VCaP (cell line): ENCODE results near the gene FDX2.

ENCODE experiments used
- H3K27ac ChIP-seq: fragments of 450-650 bp; 2 replicates; pipeline ENCODE4 v1.5.1; 2017
- CTCF ChIP-seq: fragments of 450-650 bp; conservative IDR thresholded peaks from 2 replicates; pipeline ENCODE4 v1.5.1; 2017; ENCODE audit warnings: mild to moderate bottlenecking, moderate library complexity

The FDX2 gene

DNA sequence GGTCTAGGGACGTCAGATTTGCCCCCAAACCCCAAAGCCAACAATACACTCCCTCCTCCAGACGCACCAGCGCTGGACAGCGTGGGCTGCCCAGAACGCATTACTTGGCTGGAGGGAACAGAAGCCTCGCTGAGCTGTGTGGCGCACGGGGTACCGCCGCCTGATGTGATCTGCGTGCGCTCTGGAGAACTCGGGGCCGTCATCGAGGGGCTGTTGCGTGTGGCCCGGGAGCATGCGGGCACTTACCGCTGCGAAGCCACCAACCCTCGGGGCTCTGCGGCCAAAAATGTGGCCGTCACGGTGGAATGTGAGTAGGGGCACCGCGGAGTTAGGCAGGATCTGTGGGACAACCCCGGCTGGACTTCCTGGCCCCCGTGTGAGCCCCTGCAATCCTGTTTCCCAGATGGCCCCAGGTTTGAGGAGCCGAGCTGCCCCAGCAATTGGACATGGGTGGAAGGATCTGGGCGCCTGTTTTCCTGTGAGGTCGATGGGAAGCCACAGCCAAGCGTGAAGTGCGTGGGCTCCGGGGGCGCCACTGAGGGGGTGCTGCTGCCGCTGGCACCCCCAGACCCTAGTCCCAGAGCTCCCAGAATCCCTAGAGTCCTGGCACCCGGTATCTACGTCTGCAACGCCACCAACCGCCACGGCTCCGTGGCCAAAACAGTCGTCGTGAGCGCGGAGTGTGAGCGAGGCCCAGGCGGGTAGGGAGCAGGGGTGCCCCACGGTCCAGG, 22.0 kb downstream of the FDX2 start:
- no peak overlapping the region for H3K27ac ChIP-seq
- TF ChIP-seq CTCF: no peak

DNA sequence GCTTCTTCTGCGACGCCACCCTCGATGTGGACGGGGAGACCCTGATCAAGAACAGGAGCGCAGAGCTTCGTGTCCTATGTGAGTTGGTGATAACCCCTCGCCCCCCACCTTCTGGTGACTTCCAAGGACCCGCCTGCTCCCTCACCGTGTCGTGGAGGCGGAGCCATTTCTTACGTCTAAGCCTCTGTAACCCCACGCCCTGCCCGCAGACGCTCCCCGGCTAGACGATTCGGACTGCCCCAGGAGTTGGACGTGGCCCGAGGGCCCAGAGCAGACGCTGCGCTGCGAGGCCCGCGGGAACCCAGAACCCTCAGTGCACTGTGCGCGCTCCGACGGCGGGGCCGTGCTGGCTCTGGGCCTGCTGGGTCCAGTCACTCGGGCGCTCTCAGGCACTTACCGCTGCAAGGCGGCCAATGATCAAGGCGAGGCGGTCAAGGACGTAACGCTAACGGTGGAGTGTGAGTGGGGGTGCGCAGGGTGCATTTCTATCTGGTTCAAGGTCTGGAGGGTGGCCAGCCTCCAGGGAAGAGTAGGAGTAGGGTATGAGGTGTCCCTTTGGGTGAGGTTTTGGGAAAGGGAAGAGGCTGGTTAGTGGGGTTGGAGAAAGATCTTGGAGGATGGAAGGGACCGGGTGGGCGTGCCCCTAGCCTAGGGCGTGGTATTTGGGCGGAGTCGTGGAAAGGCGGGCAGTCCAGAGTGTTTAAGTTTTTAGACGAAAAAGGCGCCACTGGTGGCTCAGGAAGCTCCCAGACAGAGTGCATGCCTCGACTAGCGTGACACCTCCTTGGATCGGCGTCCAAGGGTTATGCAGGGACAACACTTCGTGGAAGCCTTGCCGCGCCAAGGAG, 22.8 kb downstream of the FDX2 start:
- no peak overlapping the region for H3K27ac ChIP-seq
- no peak for TF ChIP-seq CTCF

- no peak for TF ChIP-seq CTCF
Observed at GRCh38 chr19:10292206-10292788, 23.5 kb downstream of the FDX2 start.

GRCh38 chr19:10291554-10292205, 24.1 kb downstream of the FDX2 start:
- TF ChIP-seq CTCF: no peak
- H3K27ac ChIP-seq: no peak overlapping the region

More at GRCh38 chr19:10292206-10292788, 23.5 kb downstream of the FDX2 start:
- no peak overlapping the region for H3K27ac ChIP-seq

- no peak for TF ChIP-seq CTCF
- no peak overlapping the region for H3K27ac ChIP-seq
Observed at GRCh38 chr19:10290876-10291553, 24.8 kb downstream of the FDX2 start.

GRCh38 chr19:10290357-10290875, 25.4 kb downstream of the FDX2 start:
- no peak for TF ChIP-seq CTCF
- H3K27ac ChIP-seq: no peak overlapping the region
